ENCODE results near the gene PPIP5K1.
"Not testable (repeated sequence)": the region's sequence is repeated elsewhere in the genome, so short reads cannot be mapped to it uniquely, and the experiment has no call there.

Gene PPIP5K1

GRCh38 chr15:43545426-43545825, 44.6 kb downstream of the PPIP5K1 start:
- no peak for DNase-seq (ENCODE audit: low read depth in 2 of 2)

GRCh38 chr15:43544266-43544665, 45.7 kb downstream of the PPIP5K1 start:
- DNase-seq (ENCODE audit: low read depth in 2 of 2): no peak

- no peak for DNase-seq (ENCODE audit: low read depth in 2 of 2)
Measured at GRCh38 chr15:43541785-43542184, 48.2 kb downstream of the PPIP5K1 start.

- DNase-seq (ENCODE audit: low read depth in 2 of 2): no peak
Measured at GRCh38 chr15:43538091-43538490, 51.9 kb downstream of the PPIP5K1 start.

- no peak for DNase-seq (ENCODE audit: low read depth in 2 of 2)
Measured at GRCh38 chr15:43534897-43535296, 55.1 kb downstream of the PPIP5K1 start.

- DNase-seq (ENCODE audit: low read depth in 2 of 2): not testable (repeated sequence)
Measured at GRCh38 chr15:43532826-43533225, 57.2 kb downstream of the PPIP5K1 start.

GRCh38 chr15:43531018-43531670, 58.9 kb downstream of the PPIP5K1 start:
- DNase-seq (ENCODE audit: low read depth in 2 of 2): no peak

GRCh38 chr15:43529587-43530345, 60.2 kb downstream of the PPIP5K1 start:
- DNase-seq (ENCODE audit: low read depth in 2 of 2): no peak

- DNase-seq (ENCODE audit: low read depth in 2 of 2): no peak
Measured at GRCh38 chr15:43529141-43529540, 60.9 kb downstream of the PPIP5K1 start.

GRCh38 chr15:43528542-43529007, 61.4 kb downstream of the PPIP5K1 start:
- no peak for DNase-seq (ENCODE audit: low read depth in 2 of 2)

- DNase-seq (ENCODE audit: low read depth in 2 of 2): no peak
Measured at GRCh38 chr15:43527802-43528541, 62.0 kb downstream of the PPIP5K1 start.

GRCh38 chr15:43527016-43527801, 62.8 kb downstream of the PPIP5K1 start:
- no peak for DNase-seq (ENCODE audit: low read depth in 2 of 2)

- no peak for DNase-seq (ENCODE audit: low read depth in 2 of 2)
Measured at GRCh38 chr15:43526261-43526930, 63.6 kb downstream of the PPIP5K1 start.

- no peak for DNase-seq (ENCODE audit: low read depth in 2 of 2)
Measured at GRCh38 chr15:43525131-43525530, 64.9 kb downstream of the PPIP5K1 start.

- DNase-seq (ENCODE audit: low read depth in 2 of 2): no peak
Measured at GRCh38 chr15:43524254-43524845, 65.7 kb downstream of the PPIP5K1 start.

GRCh38 chr15:43523646-43524045, 66.4 kb downstream of the PPIP5K1 start:
- no peak for DNase-seq (ENCODE audit: low read depth in 2 of 2)

GRCh38 chr15:43522247-43522646, 67.8 kb downstream of the PPIP5K1 start:
- DNase-seq (ENCODE audit: low read depth in 2 of 2): no peak

- no peak for DNase-seq (ENCODE audit: low read depth in 2 of 2)
Measured at GRCh38 chr15:43521419-43521818, 68.6 kb downstream of the PPIP5K1 start.

GRCh38 chr15:43520138-43520537, 69.9 kb downstream of the PPIP5K1 start:
- DNase-seq (ENCODE audit: low read depth in 2 of 2): no peak

GRCh38 chr15:43519196-43519595, 70.8 kb downstream of the PPIP5K1 start:
- DNase-seq (ENCODE audit: low read depth in 2 of 2): no peak

Measured in stimulated activated CD8-positive, alpha-beta memory T cell treated with anti-CD3 and anti-CD28 coated beads, Interleukin-15, amount 100 ng/mL, for 48 hours (primary cell).